Measurements from ENCODE around the gene SERINC1. TPM values are rescaled to one million over a fixed set of nuclear protein-coding genes. Genes with fewer than 3 reads are reported as not detected.

SERINC1 gene
- total and polyA plus RNA-seq, 5 donors = 120 to 231 (median 200) TPM

DNA sequence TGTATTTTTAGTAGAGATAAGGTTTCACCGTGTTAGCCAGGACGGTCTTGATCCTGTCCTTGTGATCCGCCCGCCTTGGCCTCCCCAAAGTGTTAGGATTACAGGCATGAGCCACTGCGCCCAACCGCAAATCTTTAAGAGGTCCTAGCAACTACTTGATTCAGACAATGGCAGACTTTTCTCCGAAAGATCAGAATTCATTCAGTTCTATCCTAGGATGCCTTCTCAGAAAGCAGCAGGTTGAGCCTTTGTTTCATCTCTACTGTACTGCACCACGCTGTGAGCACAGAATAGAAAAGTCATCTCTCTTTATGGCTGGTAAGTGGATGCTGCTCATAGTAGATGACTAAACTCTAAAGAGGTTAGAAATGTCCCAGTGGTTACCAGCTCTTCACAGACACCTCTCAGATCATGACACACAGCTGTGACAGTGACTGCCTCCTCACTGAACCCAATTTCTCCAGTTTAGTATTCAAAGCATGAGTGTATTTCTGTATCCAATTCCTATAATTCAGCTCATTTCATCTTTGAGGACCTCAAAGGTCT lies 78.2 kb downstream of the SERINC1 start:
- DNase-seq (no peak), ATAC-seq (no peak)
- no peaks in the 10 kb centered on the region for H3K27me3 ChIP-seq (ENCODE audit: control insufficient read depth, insufficient read depth)
- H3K4me3 ChIP-seq (ENCODE audit: low read length) = no peak overlapping the region
- intact Hi-C loops (cut with DNase I) = loop anchor here in 1 of 4 donors (10.0 kb wide), 1 partner anchor 81 kb away; the partner anchor contains the start of gene SERINC1
- 61% methylated on average over 8 of the region's 8 CpGs for WGBS
- no peaks in the 10 kb centered on the region for H3K9me3 ChIP-seq (ENCODE audit: control insufficient read depth, low read length)
- H3K4me1 ChIP-seq (ENCODE audit: control insufficient read depth, insufficient read depth, low read length) = peaks cover 2% of the 10 kb centered on the region
- H3K27ac ChIP-seq (ENCODE audit: low read length) = no peak overlapping the region

Other genes with a start within 250 kb of the SERINC1 start
- 10 to 100 TPM; 21.6 to 42.9 (median 41.8) TPM for gene HSF2, start 72.2 kb downstream of the SERINC1 start, total RNA-seq
- 37.3 TPM for gene HSF2, start 72.2 kb downstream of the SERINC1 start, polyA plus RNA-seq
- gene PKIB, start 138.6 kb upstream of the SERINC1 start, total RNA-seq = under 1 TPM; 0.45 to 0.57 (median 0.52) TPM
- gene PKIB, start 138.6 kb upstream of the SERINC1 start, polyA plus RNA-seq = 0.25 TPM